HG03439 (cell line): Measurements from ENCODE around the gene HAO1.
"Not testable (repeated sequence)": the region's sequence is repeated elsewhere in the genome, so short reads cannot be mapped to it uniquely, and the experiment has no call there.

Source experiments
- ATAC-seq: cut with Tn5 transposase; IDR thresholded peaks from one replicate; pipeline ENCODE4 v1.9.1; 2021; ENCODE audit warnings: mild to moderate bottlenecking, moderate library complexity; ENCODE audit not compliant: unreplicated experiment

The HAO1 gene

GRCh38 chr20:7858734-7859250, 81.5 kb downstream of the HAO1 start:
- no peak for ATAC-seq

GRCh38 chr20:7856756-7857155, 83.5 kb downstream of the HAO1 start:
- no peak for ATAC-seq

- no peak for ATAC-seq
Measured at GRCh38 chr20:7855545-7855944, 84.7 kb downstream of the HAO1 start.

GRCh38 chr20:7853493-7853892, 86.8 kb downstream of the HAO1 start:
- ATAC-seq, result no peak

GRCh38 chr20:7850775-7851490, 89.3 kb downstream of the HAO1 start:
- no peak for ATAC-seq

- no peak for ATAC-seq
Measured at GRCh38 chr20:7849675-7850074, 90.6 kb downstream of the HAO1 start.

- no peak for ATAC-seq
Measured at GRCh38 chr20:7848351-7848750, 91.9 kb downstream of the HAO1 start.

GRCh38 chr20:7843613-7844012, 96.6 kb downstream of the HAO1 start:
- no peak for ATAC-seq

- no peak for ATAC-seq
Measured at GRCh38 chr20:7841971-7842310, 98.3 kb downstream of the HAO1 start.

GRCh38 chr20:7841291-7841970, 98.8 kb downstream of the HAO1 start:
- no peak for ATAC-seq

- ATAC-seq, result no peak
Measured at GRCh38 chr20:7836076-7836475, 104.2 kb downstream of the HAO1 start.

GRCh38 chr20:7834441-7834840, 105.8 kb downstream of the HAO1 start:
- ATAC-seq, result not testable (repeated sequence)
